NCI-H146 (cell line): ENCODE measurements around the gene RPL19.

Experiments
- DNase-seq: peaks from one replicate; lab custom pipeline; 2025; lab: John Stamatoyannopoulos, UW

The RPL19 gene

DNA sequence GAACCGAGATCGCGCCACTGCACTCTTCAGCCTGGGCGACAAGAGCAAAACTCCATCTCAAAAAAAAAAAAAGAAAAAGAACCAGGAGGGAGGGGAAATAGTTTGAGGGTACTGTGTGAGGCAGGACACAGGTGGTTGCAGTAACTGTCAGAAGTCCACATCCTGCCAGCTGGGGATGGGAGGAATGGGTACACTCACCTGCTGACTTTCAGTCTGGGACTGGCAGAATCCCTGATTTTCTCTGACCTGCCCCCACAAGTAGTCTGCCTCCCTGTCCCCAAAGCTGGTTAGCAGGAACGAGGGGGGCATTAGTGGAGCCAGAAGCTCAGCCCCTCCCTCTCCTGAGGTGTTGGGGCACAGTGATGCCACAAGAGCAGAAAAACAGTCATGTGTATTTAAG, 27.0 kb upstream of the RPL19 start:
- no peak for DNase-seq

- no peak for DNase-seq
These were observed 26.4 kb upstream of the RPL19 start for GRCh38 chr17:39173526-39174274.

DNA sequence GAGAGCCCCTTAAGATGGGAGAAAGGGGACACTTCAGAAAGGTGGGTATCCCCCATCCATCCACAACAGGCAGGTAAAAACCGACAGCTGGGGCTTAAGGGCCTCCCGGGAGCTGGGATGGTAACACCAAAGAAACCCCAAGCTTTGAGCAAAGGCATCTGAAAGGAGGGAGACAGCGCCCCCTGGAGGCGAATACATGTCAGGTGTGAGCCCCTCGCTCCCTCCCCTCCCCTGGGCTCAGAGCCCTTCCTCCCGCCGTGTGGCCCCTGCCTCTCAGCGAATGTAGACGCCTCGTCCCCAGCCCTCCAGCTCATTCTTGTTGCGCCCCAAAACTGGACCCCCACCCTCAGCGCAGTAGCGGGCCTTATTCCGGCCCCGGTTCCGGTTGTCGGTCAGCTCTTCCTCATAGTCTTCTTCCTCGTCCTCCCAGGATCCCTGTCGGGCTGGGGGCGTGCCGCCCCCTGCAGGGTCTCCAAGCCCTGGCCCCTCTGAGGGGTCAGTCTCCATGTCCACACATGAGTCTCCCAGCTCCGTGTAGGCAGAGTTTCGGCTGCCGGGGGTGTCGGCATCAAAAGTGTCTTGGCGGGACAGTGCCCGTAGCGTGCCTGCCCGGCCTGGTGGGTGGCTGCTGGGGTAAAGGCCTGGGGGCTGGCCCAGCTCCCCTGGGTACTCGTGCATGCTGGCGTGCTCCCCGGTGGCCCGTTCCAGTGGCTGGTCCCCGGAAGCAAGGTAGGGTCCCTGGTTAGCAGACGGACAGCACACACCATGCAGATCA, 25.0 kb upstream of the RPL19 start:
- DNase-seq: peak; percentile 54

DNA sequence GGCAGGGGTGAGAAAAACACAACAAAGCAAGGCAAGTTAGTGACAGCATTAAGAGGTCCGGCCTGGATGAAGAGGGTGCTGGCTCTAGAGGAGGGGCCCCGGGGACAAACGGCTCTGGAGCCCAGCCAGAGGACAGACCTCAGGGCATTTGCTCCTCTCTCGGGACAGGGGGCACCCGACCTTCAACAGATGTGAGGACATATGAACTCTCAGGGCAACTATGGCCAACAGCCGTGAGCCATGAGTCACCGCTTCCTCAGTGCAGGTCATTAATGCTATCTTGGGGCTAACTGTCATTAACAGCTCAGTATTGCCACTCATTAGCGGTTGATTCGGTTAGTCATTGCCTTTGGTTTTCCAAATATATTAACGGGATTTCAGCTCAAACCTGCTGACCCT, 24.4 kb upstream of the RPL19 start:
- DNase-seq: no peak

GRCh38 chr17:39177256-39177655, 22.8 kb upstream of the RPL19 start:
- no peak for DNase-seq

- no peak for DNase-seq
These were observed 21.5 kb upstream of the RPL19 start for GRCh38 chr17:39178536-39178935.

- no peak for DNase-seq
These were observed 18.8 kb upstream of the RPL19 start for GRCh38 chr17:39181303-39181702.

DNA sequence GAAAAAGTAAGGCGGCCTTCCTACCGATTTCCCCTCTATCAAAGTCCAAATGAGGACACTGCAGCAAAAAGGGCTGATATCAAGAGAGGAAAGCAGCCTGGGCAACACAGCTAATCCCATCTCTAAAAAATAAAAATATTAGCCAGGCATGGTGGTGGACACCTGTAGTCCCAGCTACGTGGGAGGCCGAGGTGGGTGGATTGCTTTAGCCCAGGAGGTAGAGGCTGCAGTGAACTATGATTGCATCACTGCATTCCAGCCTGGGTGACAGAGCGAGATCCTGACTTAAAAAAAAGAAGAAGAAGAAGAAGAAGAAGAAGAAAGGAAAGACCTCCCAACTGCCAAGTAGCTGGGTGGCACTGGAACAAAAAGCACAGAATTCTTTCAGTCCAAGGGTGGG, 17.0 kb upstream of the RPL19 start:
- no peak for DNase-seq

DNA sequence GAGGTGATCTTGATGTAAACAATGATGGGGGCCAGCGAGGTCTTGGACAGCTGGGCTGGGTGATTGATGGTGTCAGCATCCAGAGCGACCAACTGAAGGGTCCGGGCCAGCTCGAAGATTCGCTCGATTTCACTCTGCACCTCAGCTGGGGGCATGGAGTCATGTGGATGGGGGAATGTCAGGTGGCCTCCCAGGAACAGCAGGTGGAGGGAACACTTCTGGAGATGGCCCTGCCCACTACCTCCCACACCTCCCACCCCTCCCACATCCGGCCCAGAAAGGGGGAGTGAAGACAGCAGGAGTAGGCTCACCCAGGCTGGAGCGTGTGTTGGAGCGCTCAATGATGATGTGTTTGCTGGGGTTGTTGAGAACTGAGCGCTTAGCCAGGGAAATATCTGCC, 16.4 kb upstream of the RPL19 start:
- no peak for DNase-seq

- no peak for DNase-seq
These were observed 13.5 kb upstream of the RPL19 start for GRCh38 chr17:39186481-39187002.

- DNase-seq: no peak
These were observed 12.8 kb upstream of the RPL19 start for GRCh38 chr17:39187152-39187830.

DNA sequence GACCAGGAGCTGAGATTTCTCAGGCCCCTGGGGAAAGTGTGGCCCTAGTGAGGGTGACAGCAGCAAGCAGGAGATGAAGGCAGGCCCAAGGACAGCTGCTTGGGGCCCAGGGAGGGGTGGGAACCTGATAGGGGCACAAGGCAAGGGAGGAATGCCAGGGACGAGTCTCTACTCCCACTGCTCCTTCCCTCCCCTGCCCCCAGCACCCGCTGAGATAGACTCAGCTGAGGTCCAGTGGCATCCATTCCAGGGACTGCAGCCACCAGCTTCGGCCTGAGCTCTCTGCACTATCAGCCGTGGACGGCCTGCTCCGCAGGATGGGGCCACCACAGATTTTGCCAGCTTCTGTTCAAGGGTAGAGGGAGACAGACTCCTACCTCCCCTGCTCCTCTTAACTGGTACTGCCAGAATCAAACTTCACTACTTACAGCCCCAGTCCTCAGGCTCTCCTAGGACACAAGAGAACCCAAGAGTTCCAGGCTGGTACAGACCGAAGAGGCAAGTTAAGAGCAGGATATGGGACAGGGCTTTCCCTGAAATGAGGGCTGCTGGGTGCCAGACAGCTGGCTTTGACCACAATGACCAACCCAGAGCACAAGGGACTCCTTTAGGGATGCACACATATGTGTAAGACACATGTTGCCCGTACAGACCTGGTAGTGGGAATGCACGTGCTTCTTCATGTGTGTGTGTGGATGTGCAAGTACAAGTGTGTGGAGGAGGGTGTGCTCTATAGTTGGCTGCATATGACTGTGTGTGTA, 8.2 kb upstream of the RPL19 start:
- no peak for DNase-seq

DNA sequence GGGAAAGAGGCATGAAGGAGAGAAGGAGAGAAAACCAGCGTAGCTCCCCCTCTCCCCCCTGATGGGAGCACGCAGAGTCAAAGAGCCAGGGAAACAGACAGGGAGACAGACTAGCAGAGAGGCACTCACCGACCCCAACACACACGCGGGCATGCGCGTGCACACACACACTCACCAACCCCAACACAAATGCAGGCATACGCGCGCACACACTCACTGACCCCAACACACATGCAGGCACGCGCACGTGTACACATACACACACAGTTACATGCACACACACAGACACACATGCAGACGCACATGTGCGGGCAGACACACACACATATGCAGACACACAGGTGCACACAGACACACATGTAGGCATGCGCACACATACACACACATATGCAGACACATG, 7.2 kb upstream of the RPL19 start:
- DNase-seq: no peak

DNA sequence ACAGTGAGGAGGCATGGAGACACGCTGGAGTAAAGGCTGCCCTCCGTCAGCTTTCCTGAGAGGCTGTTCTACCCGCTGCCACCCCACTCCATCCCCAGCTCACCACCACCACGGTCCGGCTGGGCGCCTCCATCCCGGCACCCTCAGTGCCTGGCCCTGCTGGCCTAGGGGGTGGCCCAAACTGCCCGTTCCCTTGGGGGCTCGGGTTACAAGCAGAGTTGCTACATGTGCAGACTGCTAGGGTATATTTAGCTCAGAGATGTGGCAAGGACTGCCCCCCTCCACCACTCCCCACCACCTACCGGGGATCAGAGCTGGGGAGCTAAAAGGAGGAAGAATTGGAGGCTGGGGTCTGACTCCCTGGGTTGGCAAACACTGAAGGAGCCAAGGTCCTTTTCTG, 6.7 kb upstream of the RPL19 start:
- no peak for DNase-seq

GRCh38 chr17:39194089-39194984, 5.7 kb upstream of the RPL19 start:
- DNase-seq: no peak

GRCh38 chr17:39194985-39195524, 5.0 kb upstream of the RPL19 start:
- no peak for DNase-seq

- no peak for DNase-seq
These were observed 4.4 kb upstream of the RPL19 start for GRCh38 chr17:39195568-39196160.

- no peak for DNase-seq
These were observed 3.8 kb upstream of the RPL19 start for GRCh38 chr17:39196241-39196807.

- DNase-seq: peak; percentile 66
These were observed 3.2 kb upstream of the RPL19 start for GRCh38 chr17:39196808-39197291.
